ENCODE data around the gene ATG2B.

GRCh38 chr14:96260341-96260821 is 102.8 kb downstream of the ATG2B start:
- TF ChIP-seq POLR2AphosphoS5 (IDR thresholded peaks at IDR 0.05; ENCODE audit: borderline replicate concordance, low read depth, low read length), result no peak
- TF ChIP-seq EZH2 (IDR thresholded peaks at IDR 0.05), result no peak
